Esophagus muscularis mucosa (tissue), 4 donors: Measurements from ENCODE around the gene LDAH. TPM values are rescaled to one million over a fixed set of nuclear protein-coding genes. Genes with fewer than 3 reads are reported as not detected.

Source experiments
- DNase-seq: peaks from one replicate; pipeline ENCODE4 v3.0.0-alpha.2; 2017; ENCODE audit errors: extremely low spot score
- H3K27ac ChIP-seq, 4 donors: fragments of 200-600 bp; sonication (generic); replicated peaks in 1 of 4; 1 replicate in 3 of 4; 2 replicates in 1 of 4; pipeline ENCODE4 v1.5.1; 2016 to 2019; ENCODE audit warnings: mild to moderate bottlenecking in 1 of 4
- H3K27me3 ChIP-seq, 4 donors: fragments of 200-600 bp; sonication (generic); one replicate each; pipeline versions ENCODE4 v1.5.1 to v1.6.0; 2016 to 2019
- H3K36me3 ChIP-seq, 4 donors: fragments of 200-600 bp; sonication (generic); one replicate each; pipeline ENCODE4 v1.5.1; 2016 to 2019
- H3K4me1 ChIP-seq, 4 donors: fragments of 200-600 bp; sonication (generic); one replicate each; pipeline ENCODE4 v1.5.1; 2016 to 2019
- H3K4me3 ChIP-seq, 4 donors: fragments of 200-600 bp; sonication (generic); 1 replicate in 2 of 4; 2 replicates in 2 of 4; pipeline ENCODE4 v1.5.1; 2016 to 2019; ENCODE audit warnings: mild to moderate bottlenecking in 4 of 4, moderate library complexity in 1 of 4
- H3K9me3 ChIP-seq, 4 donors: fragments of 200-600 bp; sonication (generic); 1 replicate in 3 of 4; 2 replicates in 1 of 4; pipeline ENCODE4 v1.5.1; 2016 to 2019
- EP300 ChIP-seq: sonication (generic); formaldehyde crosslinking; IDR thresholded peaks from one replicate; pipeline ENCODE4 v1.6.1; 2017; ENCODE audit warnings: antibody characterized with exemption
- POLR2A ChIP-seq: fragments of 450-650 bp; IDR thresholded peaks from one replicate; pipeline ENCODE4 v1.6.1; 2017; ENCODE audit warnings: antibody characterized with exemption, moderate library complexity, mild to moderate bottlenecking, low read depth
- POLR2AphosphoS5 ChIP-seq, 2 donors: sonication (generic); formaldehyde crosslinking; IDR thresholded peaks; one replicate each; pipeline ENCODE4 v1.6.1; 2017; ENCODE audit warnings: antibody characterized with exemption in 2 of 2
- WGBS: methylation state at CpG from one replicate; pipeline ENCODE4 v1.1.5; 2018; 5-methylcytosine and 5-hydroxymethylcytosine counted together
- intact Hi-C: fragments of 100-400 bp; cut with DNase I; formaldehyde crosslinking; loops from one replicate; pipeline ENCODE4 v1.15.1; 2023
- total RNA-seq, 4 donors: library from RNA; depleted of rRNA; stranded (reverse); fragments of >200 nt; gene quantifications; one replicate each; pipeline versions ENCODE4 v1.1.0 to v1.2.1, GENCODE V29; 2016
- TF ChIP-seq, protein P1 (sequence below), 3 experiments: fragments of 200-600 bp in 2 of 3; fragments of 450-650 bp in 1 of 3; sonication (generic) in 2 of 3; IDR thresholded peaks; one replicate each; pipeline ENCODE4 v1.5.1; 2017 to 2019; ENCODE audit warnings: antibody characterized with exemption in 3 of 3, mild to moderate bottlenecking in 2 of 3, moderate library complexity in 1 of 3

The LDAH gene
- total RNA-seq, 4 donors from 2014 or later = 7.9 to 13.7 (median 11.9) TPM

DNA sequence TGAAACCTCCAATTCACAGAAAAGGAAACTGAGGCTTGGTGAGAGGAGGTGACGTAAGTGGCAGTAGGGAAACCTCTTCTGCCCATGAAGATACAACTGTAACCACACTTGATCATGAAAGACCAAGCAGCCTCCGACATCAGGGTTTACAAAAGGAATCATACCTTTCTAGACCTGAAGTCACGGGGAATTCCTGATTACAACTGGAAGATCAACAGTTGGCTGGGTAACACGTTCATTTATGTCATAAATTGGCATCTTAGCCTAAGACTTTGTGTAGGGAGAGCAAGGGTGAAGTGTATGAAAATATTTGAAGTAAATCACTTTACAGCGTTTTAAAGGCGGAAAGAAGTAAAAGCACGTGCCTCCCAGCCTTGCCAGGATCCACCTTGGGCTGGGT, 172.9 kb downstream of the LDAH start:
- DNase-seq = no peak
- Histone ChIP-seq H3K27ac (peak overlapping the region; percentile 93 to 98 (median 98)), H3K4me1 (peaks cover 28 to 59% (median 56%) of the 10 kb centered on the region in 4 donors), H3K4me3 (peak overlapping the region; percentile 76 to 96 (median 90)), H3K36me3 (peaks cover 0 to 22% (median 17%) of the 10 kb centered on the region in 4 donors), H3K9me3 (no peaks in the 10 kb centered on the region), H3K27me3 (no peaks in the 10 kb centered on the region)
- TF ChIP-seq, protein P1, sequence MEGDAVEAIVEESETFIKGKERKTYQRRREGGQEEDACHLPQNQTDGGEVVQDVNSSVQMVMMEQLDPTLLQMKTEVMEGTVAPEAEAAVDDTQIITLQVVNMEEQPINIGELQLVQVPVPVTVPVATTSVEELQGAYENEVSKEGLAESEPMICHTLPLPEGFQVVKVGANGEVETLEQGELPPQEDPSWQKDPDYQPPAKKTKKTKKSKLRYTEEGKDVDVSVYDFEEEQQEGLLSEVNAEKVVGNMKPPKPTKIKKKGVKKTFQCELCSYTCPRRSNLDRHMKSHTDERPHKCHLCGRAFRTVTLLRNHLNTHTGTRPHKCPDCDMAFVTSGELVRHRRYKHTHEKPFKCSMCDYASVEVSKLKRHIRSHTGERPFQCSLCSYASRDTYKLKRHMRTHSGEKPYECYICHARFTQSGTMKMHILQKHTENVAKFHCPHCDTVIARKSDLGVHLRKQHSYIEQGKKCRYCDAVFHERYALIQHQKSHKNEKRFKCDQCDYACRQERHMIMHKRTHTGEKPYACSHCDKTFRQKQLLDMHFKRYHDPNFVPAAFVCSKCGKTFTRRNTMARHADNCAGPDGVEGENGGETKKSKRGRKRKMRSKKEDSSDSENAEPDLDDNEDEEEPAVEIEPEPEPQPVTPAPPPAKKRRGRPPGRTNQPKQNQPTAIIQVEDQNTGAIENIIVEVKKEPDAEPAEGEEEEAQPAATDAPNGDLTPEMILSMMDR (IDR thresholded peaks at IDR 0.05) = no peak
- TF ChIP-seq POLR2A (no peak), POLR2AphosphoS5 (IDR thresholded peaks at IDR 0.05) (no peak), EP300 (no peak)
- 50% methylated on average over 7 of the region's 7 CpGs for WGBS
- intact Hi-C loops = no loop called here

DNA sequence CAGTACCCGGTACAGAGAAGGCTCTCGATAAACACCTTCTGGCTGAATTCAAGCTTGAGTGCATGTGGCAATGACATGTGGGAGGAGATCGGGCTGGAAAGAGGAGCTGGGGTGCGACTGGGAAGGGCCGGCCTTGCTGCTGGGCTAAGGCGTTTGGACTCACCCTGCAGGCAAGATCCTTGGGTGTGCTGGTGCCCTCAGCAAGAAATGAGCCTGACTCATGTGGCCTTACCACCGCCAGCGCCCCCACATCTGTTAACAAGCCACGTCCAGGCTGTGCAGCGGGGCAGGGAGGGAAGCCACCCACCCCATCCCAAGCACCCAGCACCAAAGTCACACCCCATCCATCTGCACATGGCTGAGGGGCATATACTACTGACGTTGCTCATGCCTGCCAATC, 173.3 kb downstream of the LDAH start:
- Histone ChIP-seq H3K4me3 (peak overlapping the region; percentile 76 to 96 (median 90)), H3K27ac (peak overlapping the region; percentile 93 to 98 (median 98)), H3K4me1 (peaks cover 28 to 59% (median 56%) of the 10 kb centered on the region in 4 donors), H3K36me3 (peaks cover 0 to 26% (median 21%) of the 10 kb centered on the region in 4 donors), H3K9me3 (no peaks in the 10 kb centered on the region), H3K27me3 (no peaks in the 10 kb centered on the region)
- DNase-seq = no peak
- no peak for TF ChIP-seq POLR2A
- TF ChIP-seq EP300 = no peak
- peak in 1 of 2 donors; percentile 28 for TF ChIP-seq POLR2AphosphoS5 (IDR thresholded peaks at IDR 0.05)
- whole genome bisulfite sequencing = 71% methylated on average over 7 of the region's 11 CpGs
- intact Hi-C loops = no loop called here

DNA sequence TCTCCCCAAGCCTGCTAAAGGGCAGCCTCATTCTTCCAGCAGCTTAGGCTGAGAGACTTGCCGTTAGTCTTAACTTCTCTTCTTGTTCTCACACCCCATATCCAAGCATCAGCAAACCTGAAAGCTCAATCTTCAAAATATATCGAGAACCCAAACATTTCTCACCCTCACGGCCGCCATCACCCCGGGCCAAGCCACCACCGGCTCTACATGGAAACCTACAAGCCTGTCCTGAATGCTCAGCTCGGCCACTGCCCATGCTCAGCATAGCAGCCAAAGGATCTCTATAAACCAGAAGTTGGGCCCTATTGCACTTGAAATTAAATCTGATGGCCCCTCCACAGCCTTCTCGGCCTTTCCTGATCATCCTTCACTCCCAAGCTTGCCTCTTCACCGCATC, 174.1 kb downstream of the LDAH start:
- TF ChIP-seq EP300 = no peak
- TF ChIP-seq, protein P1 (IDR thresholded peaks at IDR 0.05) = no peak
- no peak for TF ChIP-seq POLR2A
- TF ChIP-seq POLR2AphosphoS5 (IDR thresholded peaks at IDR 0.05) = no peak
- Histone ChIP-seq H3K36me3 (peaks cover 0 to 33% (median 29%) of the 10 kb centered on the region in 4 donors), H3K4me3 (peak overlapping the region; percentile 76 to 96 (median 90)), H3K27me3 (no peaks in the 10 kb centered on the region), H3K4me1 (peaks cover 28 to 59% (median 56%) of the 10 kb centered on the region in 4 donors), H3K9me3 (no peaks in the 10 kb centered on the region), H3K27ac (peak overlapping the region; percentile 93 to 98 (median 98))
- WGBS = 93% methylated on average over 9 of the region's 9 CpGs
- intact Hi-C loops = no loop called here
- no peak for DNase-seq

DNA sequence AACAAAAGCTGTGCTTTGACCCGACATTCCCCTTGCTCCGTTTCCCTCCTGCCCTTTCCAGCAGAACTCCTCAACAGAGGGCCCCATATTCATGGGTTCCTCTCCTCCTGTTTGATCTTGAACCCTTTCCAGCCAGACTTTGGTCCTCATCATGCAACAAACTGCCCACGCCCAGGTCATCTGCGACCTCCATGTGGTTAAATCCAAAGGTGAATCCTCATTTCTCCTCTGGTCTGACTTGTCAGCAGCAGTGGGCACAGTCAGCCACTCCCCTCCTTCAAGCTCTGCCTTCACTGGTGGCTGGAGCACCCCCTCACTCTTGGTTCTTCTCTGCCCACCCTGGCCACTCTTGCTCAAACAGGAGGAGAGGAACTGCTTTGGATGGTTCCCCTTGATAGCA, 174.7 kb downstream of the LDAH start:
- H3K9me3 ChIP-seq = no peaks in the 10 kb centered on the region
- peak overlapping the region; percentile 43 to 98 (median 98) for H3K27ac ChIP-seq
- H3K27me3 ChIP-seq = no peaks in the 10 kb centered on the region
- TF ChIP-seq EP300 (no peak), POLR2AphosphoS5 (IDR thresholded peaks at IDR 0.05) (no peak)
- 95% methylated on average over 4 of the region's 4 CpGs for WGBS
- no peak for DNase-seq
- H3K4me3 ChIP-seq = no peak overlapping the region
- intact Hi-C loops = no loop called here
- H3K4me1 ChIP-seq = peaks cover 28 to 62% (median 56%) of the 10 kb centered on the region in 4 donors
- peaks cover 5 to 40% (median 35%) of the 10 kb centered on the region in 4 donors for H3K36me3 ChIP-seq

DNA sequence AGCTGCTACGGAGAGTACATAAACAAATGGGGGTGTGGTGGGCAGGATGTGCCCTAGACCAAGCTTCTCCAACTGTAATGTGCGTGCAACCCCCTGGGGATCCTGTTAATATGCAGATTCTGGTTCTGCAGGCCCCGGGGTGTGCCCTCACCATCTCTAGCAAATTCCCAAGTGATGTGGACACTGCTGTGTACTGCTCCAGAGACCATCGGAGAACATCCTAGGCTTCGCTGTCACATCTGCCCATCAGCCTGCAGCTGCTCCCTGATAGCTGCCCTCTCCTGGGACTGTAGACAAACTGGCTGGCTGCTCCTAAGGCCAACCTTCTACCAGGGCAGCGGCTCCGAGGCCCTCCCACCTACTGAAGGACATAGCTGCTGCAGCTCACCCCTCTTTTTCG, 175.2 kb downstream of the LDAH start:
- H3K27ac ChIP-seq = peak overlapping the region; percentile 43 to 98 (median 78)
- intact Hi-C loops = no loop called here

More for the DNA sequence above, 175.2 kb downstream of the LDAH start:
- 97% methylated on average over 7 of the region's 8 CpGs for WGBS
- no peak overlapping the region for H3K4me3 ChIP-seq
- H3K27me3 ChIP-seq = no peaks in the 10 kb centered on the region
- H3K9me3 ChIP-seq = no peaks in the 10 kb centered on the region
- peaks cover 10 to 44% (median 40%) of the 10 kb centered on the region in 4 donors for H3K36me3 ChIP-seq
- TF ChIP-seq POLR2A (no peak), POLR2AphosphoS5 (IDR thresholded peaks at IDR 0.05) (no peak), EP300 (no peak)
- TF ChIP-seq, protein P1 (IDR thresholded peaks at IDR 0.05) = no peak
- no peak for DNase-seq
- H3K4me1 ChIP-seq = peaks cover 28 to 66% (median 59%) of the 10 kb centered on the region in 4 donors
